Nephron (organoid): ENCODE data around the gene MC1R.
"Not testable (repeated sequence)": the region's sequence is repeated elsewhere in the genome, so short reads cannot be mapped to it uniquely, and the experiment has no call there.

Experiments used
- H3K27ac Mint-ChIP-seq, 3 experiments: 2 replicates each; pipeline ENCODE4 v1.8.0; 2020; ENCODE audit warnings: mixed read lengths in 3 of 3, mild to moderate bottlenecking in 2 of 3, moderate library complexity in 1 of 3
- H3K27me3 Mint-ChIP-seq: 2 replicates; pipeline ENCODE4 v1.8.0; 2021; ENCODE audit warnings: low read depth, mild to moderate bottlenecking, moderate library complexity, mixed read lengths
- H3K36me3 Mint-ChIP-seq: 2 replicates; pipeline ENCODE4 v1.8.0; 2020; ENCODE audit warnings: low read depth, mixed read lengths
- H3K4me1 Mint-ChIP-seq: 2 replicates; pipeline ENCODE4 v1.8.0; 2020; ENCODE audit warnings: mixed read lengths
- H3K4me3 Mint-ChIP-seq, 3 experiments: 2 replicates each; pipeline ENCODE4 v1.8.0; 2020; ENCODE audit warnings: mild to moderate bottlenecking in 3 of 3, mixed read lengths in 3 of 3, moderate library complexity in 2 of 3
- H3K9me3 Mint-ChIP-seq: 2 replicates; pipeline ENCODE4 v1.8.0; 2020; ENCODE audit warnings: mixed read lengths
- TF ChIP-seq, protein P1 (sequence below), 3 experiments: fragments of 200-600 bp; sonication (generic); IDR thresholded peaks; one replicate each; pipeline ENCODE4 v1.5.0; 2021; ENCODE audit warnings: antibody characterized with exemption in 3 of 3; ENCODE audit not compliant: unreplicated experiment in 3 of 3

Gene MC1R

DNA sequence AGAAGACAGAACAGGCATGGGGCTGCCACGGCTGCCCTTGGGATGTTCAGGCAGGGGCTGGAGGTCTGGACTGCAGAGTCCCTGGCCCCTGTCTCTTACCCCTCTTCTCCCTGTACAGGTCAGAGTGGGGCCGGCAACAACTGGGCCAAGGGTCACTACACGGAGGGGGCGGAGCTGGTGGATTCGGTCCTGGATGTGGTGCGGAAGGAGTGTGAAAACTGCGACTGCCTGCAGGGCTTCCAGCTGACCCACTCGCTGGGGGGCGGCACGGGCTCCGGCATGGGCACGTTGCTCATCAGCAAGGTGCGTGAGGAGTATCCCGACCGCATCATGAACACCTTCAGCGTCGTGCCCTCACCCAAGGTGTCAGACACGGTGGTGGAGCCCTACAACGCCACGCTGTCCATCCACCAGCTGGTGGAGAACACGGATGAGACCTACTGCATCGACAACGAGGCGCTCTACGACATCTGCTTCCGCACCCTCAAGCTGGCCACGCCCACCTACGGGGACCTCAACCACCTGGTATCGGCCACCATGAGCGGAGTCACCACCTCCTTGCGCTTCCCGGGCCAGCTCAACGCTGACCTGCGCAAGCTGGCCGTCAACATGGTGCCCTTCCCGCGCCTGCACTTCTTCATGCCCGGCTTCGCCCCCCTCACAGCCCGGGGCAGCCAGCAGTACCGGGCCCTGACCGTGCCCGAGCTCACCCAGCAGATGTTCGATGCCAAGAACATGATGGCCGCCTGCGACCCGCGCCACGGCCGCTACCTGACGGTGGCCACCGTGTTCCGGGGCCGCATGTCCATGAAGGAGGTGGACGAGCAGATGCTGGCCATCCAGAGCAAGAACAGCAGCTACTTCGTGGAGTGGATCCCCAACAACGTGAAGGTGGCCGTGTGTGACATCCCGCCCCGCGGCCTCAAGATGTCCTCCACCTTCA is 16.2 kb downstream of the MC1R start:
- no peaks in the 10 kb centered on the region for H3K4me1 Mint-ChIP-seq
- no peak overlapping the region for H3K4me3 Mint-ChIP-seq
- TF ChIP-seq, protein P1, sequence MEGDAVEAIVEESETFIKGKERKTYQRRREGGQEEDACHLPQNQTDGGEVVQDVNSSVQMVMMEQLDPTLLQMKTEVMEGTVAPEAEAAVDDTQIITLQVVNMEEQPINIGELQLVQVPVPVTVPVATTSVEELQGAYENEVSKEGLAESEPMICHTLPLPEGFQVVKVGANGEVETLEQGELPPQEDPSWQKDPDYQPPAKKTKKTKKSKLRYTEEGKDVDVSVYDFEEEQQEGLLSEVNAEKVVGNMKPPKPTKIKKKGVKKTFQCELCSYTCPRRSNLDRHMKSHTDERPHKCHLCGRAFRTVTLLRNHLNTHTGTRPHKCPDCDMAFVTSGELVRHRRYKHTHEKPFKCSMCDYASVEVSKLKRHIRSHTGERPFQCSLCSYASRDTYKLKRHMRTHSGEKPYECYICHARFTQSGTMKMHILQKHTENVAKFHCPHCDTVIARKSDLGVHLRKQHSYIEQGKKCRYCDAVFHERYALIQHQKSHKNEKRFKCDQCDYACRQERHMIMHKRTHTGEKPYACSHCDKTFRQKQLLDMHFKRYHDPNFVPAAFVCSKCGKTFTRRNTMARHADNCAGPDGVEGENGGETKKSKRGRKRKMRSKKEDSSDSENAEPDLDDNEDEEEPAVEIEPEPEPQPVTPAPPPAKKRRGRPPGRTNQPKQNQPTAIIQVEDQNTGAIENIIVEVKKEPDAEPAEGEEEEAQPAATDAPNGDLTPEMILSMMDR (IDR thresholded peaks at IDR 0.05; ENCODE audit: unreplicated experiment in 3 of 3) = no peak
- H3K27ac Mint-ChIP-seq = no peak overlapping the region
- peaks cover 3% of the 10 kb centered on the region for H3K27me3 Mint-ChIP-seq
- H3K36me3 Mint-ChIP-seq = peaks cover 25% of the 10 kb centered on the region
- no peaks in the 10 kb centered on the region for H3K9me3 Mint-ChIP-seq

DNA sequence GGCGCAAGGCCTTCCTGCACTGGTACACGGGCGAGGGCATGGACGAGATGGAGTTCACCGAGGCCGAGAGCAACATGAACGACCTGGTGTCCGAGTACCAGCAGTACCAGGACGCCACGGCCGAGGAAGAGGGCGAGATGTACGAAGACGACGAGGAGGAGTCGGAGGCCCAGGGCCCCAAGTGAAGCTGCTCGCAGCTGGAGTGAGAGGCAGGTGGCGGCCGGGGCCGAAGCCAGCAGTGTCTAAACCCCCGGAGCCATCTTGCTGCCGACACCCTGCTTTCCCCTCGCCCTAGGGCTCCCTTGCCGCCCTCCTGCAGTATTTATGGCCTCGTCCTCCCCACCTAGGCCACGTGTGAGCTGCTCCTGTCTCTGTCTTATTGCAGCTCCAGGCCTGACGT is 17.0 kb downstream of the MC1R start:
- H3K27me3 Mint-ChIP-seq, H3K4me3 Mint-ChIP-seq, H3K4me1 Mint-ChIP-seq, H3K9me3 Mint-ChIP-seq, H3K27ac Mint-ChIP-seq: not testable (repeated sequence)
- H3K36me3 Mint-ChIP-seq = peaks cover 23% of the 10 kb centered on the region

DNA sequence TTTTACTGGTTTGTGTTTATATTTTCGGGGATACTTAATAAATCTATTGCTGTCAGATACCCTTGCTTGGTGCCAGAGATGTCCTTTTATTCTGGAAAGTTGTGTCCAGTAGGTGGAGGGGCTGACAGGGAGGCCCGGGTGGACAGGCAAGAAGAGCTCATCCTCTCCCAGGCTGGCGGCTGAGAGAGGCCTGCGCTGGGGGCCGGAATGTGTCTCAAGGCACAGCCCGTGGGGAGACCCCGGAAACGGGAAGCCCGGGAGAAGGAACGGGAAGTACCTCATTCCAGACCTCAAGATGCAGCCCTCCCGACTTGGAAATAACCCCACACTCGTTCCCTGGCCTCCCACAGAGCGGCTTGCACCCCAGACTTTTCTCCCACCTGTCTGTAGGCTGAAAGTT is 17.4 kb downstream of the MC1R start:
- Mint-ChIP-seq H3K4me1 (no peaks in the 10 kb centered on the region), H3K36me3 (peaks cover 22% of the 10 kb centered on the region), H3K27ac (no peak overlapping the region), H3K9me3 (no peaks in the 10 kb centered on the region), H3K27me3 (peaks cover 3% of the 10 kb centered on the region), H3K4me3 (no peak overlapping the region)
- TF ChIP-seq, protein P1 (IDR thresholded peaks at IDR 0.05; ENCODE audit: unreplicated experiment in 3 of 3) = no peak

DNA sequence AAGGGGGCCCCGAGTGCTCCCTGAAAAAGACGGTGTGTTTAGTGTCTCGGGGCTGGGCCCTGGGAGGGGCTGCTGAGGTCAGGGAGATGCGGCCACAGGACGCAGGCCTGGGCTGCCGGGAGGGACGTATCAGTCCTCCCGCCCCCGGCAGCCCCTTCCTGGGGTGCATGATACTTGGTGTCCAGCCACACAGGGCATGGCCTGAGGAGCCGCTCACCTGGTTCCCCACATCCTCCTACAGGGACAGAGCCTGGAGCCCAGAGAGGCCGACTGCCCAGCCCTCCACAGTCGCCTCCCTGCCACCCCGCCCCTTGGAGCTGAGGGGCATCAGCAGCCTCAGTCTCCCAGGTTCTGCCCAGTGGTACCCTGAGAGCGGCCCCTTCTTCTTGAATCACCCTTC is 17.8 kb downstream of the MC1R start:
- TF ChIP-seq, protein P1 (IDR thresholded peaks at IDR 0.05; ENCODE audit: unreplicated experiment in 3 of 3) = no peak
- no peaks in the 10 kb centered on the region for H3K4me1 Mint-ChIP-seq
- H3K9me3 Mint-ChIP-seq = no peaks in the 10 kb centered on the region
- no peaks in the 10 kb centered on the region for H3K27me3 Mint-ChIP-seq
- H3K4me3 Mint-ChIP-seq = no peak overlapping the region
- no peak overlapping the region for H3K27ac Mint-ChIP-seq
- peaks cover 17% of the 10 kb centered on the region for H3K36me3 Mint-ChIP-seq

DNA sequence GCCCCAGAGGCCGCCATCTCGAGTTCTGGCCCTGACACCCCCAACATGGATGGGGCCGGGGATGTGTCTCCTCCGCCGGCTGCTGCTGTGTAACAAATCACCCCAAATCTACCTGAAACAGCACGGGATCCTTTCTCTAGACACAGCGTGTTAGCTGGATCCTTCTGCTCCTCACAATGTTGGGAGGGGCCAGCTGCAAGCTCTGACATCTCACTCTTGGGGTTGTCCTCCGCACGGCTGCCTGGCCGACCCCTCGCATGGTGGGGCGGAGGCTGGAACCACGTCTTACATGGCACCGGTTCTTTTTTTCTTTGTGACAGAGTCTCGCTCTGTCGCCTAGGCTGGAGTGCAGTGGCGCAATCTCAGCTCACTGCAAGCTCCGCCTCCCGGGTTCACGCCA is 18.3 kb downstream of the MC1R start:
- Mint-ChIP-seq H3K4me3 (no peak overlapping the region), H3K9me3 (no peaks in the 10 kb centered on the region), H3K4me1 (no peaks in the 10 kb centered on the region), H3K36me3 (peaks cover 16% of the 10 kb centered on the region), H3K27me3 (no peaks in the 10 kb centered on the region), H3K27ac (no peak overlapping the region)
- TF ChIP-seq, protein P1 (IDR thresholded peaks at IDR 0.05; ENCODE audit: unreplicated experiment in 3 of 3) = no peak

DNA sequence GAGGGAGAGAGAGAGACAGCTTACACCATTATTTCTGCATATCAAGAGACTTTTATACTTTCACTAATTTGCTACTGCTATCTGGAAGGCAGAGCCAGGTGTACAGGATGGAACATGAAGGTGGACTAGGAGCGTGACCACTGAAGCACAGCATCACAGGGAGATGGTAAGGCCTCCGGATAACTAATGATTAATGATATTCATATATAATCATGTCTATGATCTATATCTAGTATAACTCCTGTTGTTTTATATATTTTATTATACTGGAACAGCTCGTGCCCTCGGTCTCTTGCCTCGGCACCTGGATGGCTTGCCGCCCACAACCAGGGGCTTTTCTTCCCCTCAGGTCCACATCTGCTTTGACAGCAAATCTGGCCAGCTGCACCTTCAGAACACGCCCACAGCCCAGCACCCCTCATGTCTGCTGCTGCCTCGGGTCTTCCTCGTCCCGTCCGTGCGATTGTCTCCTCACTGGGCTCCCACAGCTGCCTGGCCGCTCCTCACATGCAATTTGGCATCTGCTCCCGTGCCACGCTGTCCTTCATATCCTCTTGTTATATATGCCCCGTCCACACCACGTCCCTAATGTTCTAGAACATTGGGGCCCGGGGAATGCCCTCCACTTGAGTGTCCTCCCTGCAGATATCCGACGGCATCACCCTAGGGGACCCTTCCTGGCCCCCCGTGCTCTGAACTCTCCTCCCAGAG is 19.7 kb downstream of the MC1R start:
- Mint-ChIP-seq H3K9me3 (no peaks in the 10 kb centered on the region), H3K4me1 (no peaks in the 10 kb centered on the region), H3K36me3 (peaks cover 9% of the 10 kb centered on the region), H3K4me3 (no peak overlapping the region), H3K27ac (no peak overlapping the region), H3K27me3 (no peaks in the 10 kb centered on the region)
- TF ChIP-seq, protein P1 (IDR thresholded peaks at IDR 0.05; ENCODE audit: unreplicated experiment in 3 of 3) = no peak
